HG02970 (cell line): ENCODE results near the gene GTF2H1.
"Not testable (repeated sequence)": the region's sequence is repeated elsewhere in the genome, so short reads cannot be mapped to it uniquely, and the experiment has no call there.

Experiments used
- ATAC-seq: cut with Tn5 transposase; IDR thresholded peaks from one replicate; pipeline ENCODE4 v1.9.1; 2021; ENCODE audit warnings: mild to moderate bottlenecking, moderate library complexity, moderate number of reproducible peaks; ENCODE audit not compliant: unreplicated experiment, low FRiP score

Gene GTF2H1

GRCh38 chr11:18369398-18369797 is 47.0 kb downstream of the GTF2H1 start:
- ATAC-seq: no peak

DNA sequence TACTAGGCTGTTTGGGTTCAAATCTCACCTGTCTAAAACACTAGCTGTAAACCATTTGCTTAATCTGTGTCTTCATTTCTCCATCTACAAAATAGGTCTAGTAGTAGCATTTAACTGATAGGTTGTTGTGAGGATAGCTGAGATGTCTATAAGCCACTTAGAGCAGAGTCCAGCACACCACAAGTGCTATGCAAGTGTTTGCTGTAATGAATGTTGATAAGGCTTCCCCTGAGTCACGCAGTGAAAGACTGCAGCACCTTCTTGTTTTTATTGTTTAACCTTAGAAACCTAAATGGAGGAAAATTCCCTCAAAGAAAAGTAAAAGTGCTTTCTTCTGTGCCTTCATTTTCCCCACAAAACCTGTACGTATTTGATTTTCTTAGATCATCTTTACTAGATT is 48.9 kb downstream of the GTF2H1 start:
- ATAC-seq: no peak

- no peak for ATAC-seq
Observed at GRCh38 chr11:18372201-18372600, 49.8 kb downstream of the GTF2H1 start.

DNA sequence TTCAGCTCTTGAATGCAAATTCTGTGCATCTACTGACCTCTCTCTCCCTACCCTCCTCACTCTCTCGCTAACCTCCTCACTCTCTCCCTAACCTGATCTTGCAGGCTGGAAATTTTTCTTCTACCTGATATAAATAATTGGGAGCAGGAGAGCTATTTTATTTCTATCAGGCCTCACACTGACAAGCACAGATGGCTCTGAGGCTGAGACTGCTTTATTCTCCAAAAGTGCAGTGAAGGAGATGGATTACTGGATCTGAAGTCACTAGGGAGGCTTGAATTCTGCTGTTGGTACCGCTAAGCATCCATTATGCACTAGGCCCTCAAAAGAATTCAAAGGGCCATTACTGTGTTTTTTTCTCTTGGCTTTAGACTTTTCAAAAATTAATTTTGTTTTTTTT is 52.6 kb downstream of the GTF2H1 start:
- no peak for ATAC-seq

GRCh38 chr11:18375941-18376340 is 53.6 kb downstream of the GTF2H1 start:
- ATAC-seq: no peak

GRCh38 chr11:18379201-18379600 is 56.8 kb downstream of the GTF2H1 start:
- no peak for ATAC-seq

- peak; percentile 82 for ATAC-seq
Observed at GRCh38 chr11:18383388-18384156, 61.2 kb downstream of the GTF2H1 start.

DNA sequence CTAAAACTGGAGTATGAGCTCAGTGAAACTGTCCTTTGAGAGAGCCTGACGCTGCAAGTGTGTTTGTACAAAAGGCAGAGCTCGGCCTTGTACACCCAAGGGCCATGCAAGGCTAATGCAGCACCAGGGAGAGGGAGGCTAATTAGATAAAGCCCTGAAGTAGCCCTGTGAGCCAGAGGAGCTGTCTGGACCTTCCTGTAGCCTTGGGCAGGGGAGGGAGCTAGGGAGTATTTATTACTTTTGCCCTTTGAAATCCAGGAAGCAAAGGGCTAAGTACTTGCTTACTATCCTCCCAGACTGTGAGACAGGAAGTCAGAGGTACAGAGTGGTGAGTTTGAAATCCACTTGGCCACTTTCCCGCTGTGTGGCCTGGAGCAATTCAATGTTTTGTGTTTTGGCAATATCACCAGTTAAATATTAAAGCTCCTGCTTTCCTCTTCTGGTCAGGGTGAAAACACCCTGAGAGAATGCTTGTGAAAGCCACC is 61.8 kb downstream of the GTF2H1 start:
- peak; percentile 46 for ATAC-seq

DNA sequence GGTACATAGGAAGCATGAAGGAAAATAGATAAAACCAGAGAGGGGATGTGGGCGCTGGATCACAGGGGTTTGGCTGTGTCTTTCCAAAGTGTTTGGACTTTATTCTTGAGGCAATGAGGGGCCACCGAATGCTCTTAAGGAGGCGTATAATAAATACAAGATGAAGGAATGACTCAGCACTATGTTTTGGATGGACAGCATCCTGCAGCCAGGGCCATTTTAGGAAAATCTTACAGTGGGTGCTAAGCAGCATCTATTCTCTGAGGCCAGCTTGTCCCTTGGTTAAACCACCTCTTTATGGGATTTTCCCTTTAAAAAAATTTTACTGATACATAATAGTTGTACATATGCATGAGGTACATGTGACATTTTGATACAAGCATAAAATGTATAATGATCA is 67.7 kb downstream of the GTF2H1 start:
- ATAC-seq: no peak

DNA sequence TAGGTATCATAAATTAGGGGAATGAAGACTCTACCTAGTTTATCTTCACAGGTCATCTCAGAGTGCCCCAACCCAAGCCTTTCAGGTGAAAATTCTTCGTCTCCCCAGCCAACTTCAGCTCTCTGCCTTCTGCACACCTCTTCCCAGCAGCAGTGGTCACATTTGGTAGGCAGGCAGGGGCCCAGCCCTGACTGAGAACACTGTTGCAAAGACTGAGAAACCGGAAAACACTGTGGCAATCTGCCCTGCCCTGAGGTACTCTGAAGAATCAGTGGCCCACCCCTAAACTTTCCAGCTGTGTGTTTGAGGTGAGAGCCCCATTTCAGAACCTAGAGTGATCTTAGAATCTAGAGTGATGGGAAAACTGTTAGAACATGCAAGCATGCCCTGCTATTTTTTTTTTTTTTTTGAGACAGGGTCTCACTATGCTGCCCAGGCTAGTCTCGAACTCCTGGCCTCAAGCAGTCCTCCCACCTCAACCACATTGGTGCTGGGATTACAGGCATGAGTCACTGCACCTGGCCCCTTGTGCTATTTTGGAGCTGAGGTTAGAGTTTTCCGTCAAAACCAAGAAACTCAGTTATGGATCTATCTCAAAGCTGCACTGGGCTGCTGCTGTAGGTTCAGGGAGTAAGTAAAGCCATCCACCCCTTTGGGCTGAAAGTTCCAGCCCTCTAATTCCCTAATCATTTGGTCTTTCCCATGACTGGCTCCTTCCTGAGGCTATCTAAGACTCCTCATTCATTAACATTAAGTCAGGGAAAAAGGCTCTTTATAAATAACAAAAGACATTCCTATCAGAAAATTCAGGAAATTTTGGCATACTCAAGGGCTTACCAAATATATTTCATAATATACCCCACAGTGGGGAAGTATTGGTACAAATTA is 70.3 kb downstream of the GTF2H1 start:
- ATAC-seq: no peak

DNA sequence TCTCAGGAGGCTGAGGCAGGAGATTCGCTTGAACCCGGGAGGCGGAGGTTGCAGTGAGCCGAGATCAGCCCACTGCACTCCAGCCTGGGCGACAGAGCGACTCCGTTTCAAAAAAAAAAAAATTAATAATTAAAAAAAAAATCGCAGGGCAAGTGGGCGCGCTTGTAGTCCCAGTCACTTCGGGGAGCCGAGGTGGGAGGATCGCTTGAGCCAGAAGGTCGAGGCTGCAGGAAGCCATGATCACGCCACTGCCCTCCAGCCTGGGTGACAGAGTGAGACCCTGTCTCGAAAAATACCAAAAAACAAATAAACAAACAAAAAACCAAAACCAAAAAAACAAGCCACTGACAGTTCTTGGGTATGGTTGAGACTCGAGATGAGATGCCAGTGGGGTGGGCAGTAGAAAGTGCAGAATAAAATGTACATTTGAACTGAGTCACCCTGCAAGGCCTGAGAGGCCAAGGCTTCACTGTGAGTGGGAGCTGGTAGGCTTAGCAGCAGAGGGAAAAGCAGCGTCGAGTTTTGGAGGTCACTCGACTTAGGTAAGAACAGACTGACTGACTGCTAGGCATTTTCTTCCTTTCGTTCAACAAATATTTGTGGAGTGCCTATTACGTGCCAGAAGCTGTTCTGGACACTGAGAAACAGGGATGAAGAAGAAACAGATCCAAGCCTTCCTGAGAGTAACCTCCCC is 71.4 kb downstream of the GTF2H1 start:
- no peak for ATAC-seq

DNA sequence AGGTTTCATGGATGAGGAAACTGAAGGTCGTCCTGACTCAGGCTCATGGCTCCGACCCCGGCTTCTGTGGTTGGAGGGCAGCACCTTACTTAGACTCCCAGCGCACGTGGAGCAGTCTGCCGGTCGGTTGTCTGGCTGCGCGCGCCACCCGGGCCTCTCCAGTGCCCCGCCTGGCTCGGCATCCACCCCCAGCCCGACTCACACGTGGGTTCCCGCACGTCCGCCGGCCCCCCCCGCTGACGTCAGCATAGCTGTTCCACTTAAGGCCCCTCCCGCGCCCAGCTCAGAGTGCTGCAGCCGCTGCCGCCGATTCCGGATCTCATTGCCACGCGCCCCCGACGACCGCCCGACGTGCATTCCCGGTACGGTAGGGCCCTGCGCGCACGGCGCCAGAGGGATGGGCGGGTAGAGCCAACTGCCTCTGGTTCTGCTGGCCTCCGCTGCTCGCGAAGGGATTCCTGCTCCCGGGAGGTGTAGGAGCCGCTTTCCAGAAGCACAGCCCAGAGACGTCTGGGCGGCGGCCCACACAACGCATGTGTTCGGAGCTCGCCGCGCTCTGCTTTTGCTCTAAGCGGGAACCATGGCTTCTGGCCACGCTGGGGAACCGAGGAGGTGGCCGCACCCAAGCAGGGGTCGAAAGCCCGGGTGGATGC is 72.0 kb downstream of the GTF2H1 start, which contains the start of gene LDHA:
TSS of gene LDHA (plus strand) at position 289 of the 653 bp plus-strand sequence. CDS start 2,280 bp downstream, outside the sequence.
- ATAC-seq: peak; percentile 62

DNA sequence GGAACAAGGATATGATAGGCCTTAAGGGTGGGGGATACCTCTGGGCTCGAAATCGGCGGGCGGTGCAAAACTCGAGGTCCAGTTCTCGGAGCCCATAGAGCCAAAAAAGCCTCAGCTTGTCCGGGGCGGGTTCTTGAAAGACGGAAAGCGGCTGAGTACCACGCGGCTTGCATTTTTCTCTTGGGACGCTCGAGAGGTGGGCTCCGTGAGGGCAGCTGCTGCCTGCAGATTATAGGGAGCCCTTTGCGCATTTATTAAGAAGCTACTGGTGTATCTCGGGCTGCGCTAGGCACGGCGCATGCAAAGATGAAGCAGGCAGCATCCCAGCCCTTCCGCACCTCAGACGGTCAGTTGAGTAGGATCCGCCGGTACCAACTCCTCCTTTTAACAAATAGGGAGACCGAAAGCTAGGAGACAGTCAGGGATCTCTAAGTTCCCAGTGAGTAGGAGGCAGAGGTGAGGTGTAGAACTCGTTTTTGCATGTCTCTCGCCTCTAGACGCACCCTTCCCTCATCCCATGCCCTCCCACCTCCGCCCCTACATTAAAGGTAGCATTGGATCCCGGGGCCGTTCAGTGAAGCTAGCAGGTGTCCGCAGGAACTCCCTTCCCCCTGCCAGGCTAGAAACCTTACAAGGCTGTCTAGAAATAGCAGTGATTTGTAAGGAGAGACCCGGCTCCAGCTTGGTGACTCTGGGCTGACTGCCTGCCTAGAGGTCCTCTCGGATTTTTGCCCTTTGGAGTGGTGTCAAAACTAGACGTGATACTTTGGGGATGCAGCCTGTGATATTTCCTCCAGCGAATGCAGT is 72.8 kb downstream of the GTF2H1 start:
- ATAC-seq: no peak

GRCh38 chr11:18395735-18396504 is 73.6 kb downstream of the GTF2H1 start:
- peak; percentile 75 for ATAC-seq

DNA sequence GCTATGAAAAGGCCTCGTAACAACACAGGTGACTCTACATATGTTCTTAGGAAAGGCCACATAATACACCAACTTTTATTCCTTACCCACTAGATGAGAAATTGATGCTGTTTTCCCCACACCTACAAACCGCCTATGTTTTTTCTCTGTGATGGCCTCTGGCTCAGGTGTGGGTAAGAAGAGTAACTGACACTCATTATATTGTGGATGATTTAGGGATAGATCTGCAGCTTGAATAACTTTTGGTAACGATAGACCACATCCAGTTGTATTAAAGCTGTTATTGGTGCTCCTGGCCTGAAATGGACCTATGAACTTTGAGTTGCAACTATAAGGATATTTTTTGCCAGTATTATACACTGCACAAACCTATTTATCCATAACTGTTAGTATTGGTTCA is 75.6 kb downstream of the GTF2H1 start:
- ATAC-seq: no peak

GRCh38 chr11:18401077-18401476 is 78.7 kb downstream of the GTF2H1 start:
- ATAC-seq: not testable (repeated sequence)

DNA sequence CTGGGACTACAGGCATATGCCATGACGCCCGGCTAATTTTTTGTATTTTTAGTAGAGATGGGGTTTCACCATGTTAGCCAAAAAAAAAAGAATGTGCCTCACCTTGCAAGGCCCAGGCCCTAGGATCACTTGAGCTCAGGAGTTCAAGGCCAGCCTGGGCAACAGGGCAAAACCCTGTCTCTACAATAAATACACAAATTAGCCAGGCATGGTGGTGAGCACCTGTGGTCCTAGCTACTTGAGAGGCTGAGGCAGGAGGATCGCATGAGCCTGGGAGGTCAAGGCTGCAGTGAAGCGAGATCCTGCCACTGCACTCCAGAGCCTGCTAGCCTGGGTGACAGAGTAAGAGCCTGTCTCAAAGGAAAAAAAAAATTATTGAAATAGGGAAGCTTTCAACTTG is 81.7 kb downstream of the GTF2H1 start:
- no peak for ATAC-seq

DNA sequence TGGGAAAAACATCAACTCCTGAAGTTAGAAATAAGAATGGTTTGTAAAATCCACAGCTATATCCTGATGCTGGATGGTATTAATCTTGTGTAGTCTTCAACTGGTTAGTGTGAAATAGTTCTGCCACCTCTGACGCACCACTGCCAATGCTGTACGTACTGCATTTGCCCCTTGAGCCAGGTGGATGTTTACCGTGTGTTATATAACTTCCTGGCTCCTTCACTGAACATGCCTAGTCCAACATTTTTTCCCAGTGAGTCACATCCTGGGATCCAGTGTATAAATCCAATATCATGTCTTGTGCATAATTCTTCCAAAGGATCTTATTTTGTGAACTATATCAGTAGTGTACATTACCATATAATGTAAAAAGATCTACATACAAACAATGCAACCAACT is 85.0 kb downstream of the GTF2H1 start:
- not testable (repeated sequence) for ATAC-seq
